ENCODE results near the gene RBBP7. TPM values are rescaled to one million over a fixed set of nuclear protein-coding genes. Genes with fewer than 3 reads are reported as not detected.

RBBP7 gene
- total RNA-seq, 4 donors from 2014 or later: 51.2 to 115 (median 59.9) TPM

DNA sequence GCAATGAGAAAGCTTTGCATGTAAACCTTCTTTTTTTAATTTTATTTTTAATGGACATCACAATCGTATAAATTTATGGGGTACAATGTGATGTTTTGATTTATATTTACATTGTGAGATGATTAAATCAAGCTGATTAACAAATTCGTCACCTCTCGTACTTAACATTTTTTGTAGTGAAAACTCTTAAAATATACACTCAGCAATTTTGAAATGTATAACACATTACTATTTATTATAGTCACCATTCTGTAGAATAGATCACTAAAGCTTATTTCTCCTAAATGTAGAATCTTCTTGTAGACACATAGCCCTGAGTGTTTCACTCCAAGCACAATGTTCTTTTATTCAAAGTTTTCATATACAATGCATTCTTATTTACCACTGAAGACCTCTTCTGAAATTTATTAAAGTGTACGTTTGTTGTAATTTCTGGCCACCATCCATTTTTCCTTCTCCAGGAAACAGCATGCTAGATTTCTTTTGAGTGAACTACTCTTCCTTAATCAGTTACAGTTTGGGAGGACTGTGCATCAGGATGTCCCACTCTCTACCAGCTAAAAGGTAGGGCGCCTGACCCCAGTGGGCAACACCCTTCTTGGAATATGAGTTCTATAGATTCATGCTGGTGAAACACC is 4.4 kb upstream of the RBBP7 start:
- no peak for TF ChIP-seq CTCF (IDR thresholded peaks at IDR 0.05; ENCODE audit: low read depth)

DNA sequence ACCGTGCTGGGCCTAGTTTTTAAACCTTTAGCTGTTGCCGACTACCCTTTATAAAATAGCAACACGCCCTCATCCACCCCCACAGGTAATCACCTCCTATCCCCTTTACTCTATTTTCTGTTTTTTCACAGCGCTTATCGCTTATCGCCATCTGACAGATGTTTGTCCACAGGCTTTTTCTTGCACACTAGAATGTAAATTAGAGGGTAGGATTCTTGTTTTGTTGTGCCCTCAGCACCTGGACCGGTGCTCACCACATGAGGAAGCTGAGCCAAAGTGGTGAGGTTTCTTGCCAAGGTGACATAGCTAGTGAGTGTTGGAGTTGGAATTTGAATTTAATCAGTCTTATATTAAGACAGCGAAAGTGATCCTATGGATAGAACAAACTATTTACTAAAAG is 2.9 kb upstream of the RBBP7 start:
- TF ChIP-seq CTCF (IDR thresholded peaks at IDR 0.05; ENCODE audit: low read depth): no peak

DNA sequence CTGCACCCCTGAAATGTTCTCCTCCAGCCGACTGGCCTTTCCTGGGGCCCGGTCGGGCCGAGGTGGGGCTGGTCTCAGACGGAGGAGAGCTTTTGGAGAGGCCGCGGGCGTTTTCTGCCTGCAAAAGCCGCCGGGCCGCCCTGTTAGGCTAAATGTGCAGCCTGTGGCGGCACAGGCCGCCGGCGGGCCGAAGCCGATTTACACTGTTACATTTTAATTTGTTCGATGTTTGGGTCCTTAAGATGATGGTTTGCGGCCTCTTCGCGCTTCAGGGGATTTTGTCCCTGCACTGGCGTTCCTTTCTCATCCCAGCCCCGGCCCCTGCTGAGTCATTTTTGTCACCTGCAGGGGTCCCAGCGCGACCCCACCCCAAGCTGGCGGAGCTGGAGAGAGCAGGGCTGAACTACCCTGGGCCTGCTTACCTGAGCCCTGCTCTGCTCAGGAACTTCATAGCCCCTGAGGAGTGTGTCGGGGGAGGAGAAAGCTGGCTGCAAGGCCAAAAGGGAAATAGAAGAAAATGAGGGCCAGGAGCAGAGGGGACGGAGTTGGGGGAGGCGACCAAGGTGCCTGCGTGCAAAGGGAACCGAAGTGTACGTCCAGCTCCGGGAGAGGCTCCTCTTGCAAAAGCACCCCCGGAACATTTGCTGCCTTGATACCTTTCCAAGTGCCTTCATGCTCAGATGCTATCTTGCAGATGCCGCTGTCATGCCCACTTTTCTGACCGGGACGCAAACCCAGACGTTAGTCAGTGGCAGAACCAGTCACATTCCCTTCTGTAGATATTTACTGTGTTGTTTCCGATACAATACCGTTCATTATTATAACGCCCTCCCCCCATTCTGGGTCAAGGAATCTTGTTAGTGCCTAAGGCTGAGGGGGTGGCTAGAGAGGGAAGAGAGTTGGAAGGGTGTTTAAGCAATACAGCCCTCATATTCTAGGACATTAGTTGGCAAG is 977 bp upstream of the RBBP7 start:
- no peak for TF ChIP-seq CTCF (IDR thresholded peaks at IDR 0.05; ENCODE audit: low read depth)

DNA sequence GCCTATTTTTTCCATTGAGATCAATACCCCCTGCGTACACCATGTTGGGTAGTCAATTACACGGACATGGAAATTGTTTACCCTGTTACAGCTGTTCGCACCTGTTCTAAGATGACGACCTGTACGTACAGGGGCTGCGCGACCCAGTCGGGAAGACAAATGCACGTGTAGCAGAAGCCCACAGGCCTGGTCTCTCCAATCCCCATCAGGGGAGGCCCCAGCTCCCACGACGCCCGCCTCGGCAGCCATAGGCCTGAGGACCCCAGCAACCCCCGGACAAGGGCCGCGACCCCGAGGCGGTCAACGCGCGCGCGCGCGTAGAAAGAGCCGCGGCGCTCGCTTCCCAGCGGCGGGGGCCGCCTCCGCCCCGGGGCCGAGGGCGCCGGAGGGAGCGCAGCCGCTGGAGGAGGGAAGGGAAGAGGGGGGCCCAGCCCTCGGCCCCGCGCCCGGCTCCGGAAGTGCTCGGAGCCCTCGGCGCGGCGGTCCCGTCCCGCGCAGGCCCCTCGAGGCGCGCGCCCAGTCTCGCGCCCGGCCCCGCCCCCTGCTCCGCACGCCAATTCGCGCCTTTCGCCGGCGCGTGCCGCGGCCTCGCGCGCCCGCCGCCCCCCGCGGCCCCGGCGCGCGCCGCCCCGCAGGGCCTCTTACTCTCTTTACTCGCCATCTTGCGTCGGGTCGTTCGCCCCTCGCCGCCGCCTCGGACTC is 618 bp downstream of the RBBP7 start:
- no peak for TF ChIP-seq CTCF (IDR thresholded peaks at IDR 0.05; ENCODE audit: low read depth)

- no peak for TF ChIP-seq CTCF (IDR thresholded peaks at IDR 0.05; ENCODE audit: low read depth)
Observed at GRCh38 chrX:16868920-16869319, 1.2 kb downstream of the RBBP7 start.

GRCh38 chrX:16867947-16868346 is 2.2 kb downstream of the RBBP7 start:
- TF ChIP-seq CTCF (IDR thresholded peaks at IDR 0.05; ENCODE audit: low read depth): no peak

- TF ChIP-seq CTCF (IDR thresholded peaks at IDR 0.05; ENCODE audit: low read depth): no peak
Observed at GRCh38 chrX:16862829-16863228, 7.3 kb downstream of the RBBP7 start.

All from subcutaneous adipose tissue (tissue), 4 donors.